Ishikawa (cell line): ENCODE measurements around the gene IFNL3.

Experiments used
- CEBPB ChIP-seq: IDR thresholded peaks from 2 replicates; pipeline ENCODE4 v1.6.1; 2012
- CREB1 ChIP-seq: IDR thresholded peaks from 2 replicates; pipeline ENCODE4 v1.6.1; 2012; ENCODE audit warnings: low read depth
- EGR1 ChIP-seq: IDR thresholded peaks from 2 replicates; pipeline ENCODE4 v1.6.1; 2012
- EP300 ChIP-seq: IDR thresholded peaks from 2 replicates; pipeline ENCODE4 v1.6.1; 2012; ENCODE audit warnings: borderline replicate concordance
- FOXM1 ChIP-seq: IDR thresholded peaks from 2 replicates; pipeline ENCODE4 v1.6.1; 2012; ENCODE audit warnings: low read depth, borderline replicate concordance
- MAX ChIP-seq: IDR thresholded peaks from 2 replicates; pipeline ENCODE4 v1.6.1; 2012
- TAF1 ChIP-seq: IDR thresholded peaks from 2 replicates; pipeline ENCODE4 v1.6.1; 2012; ENCODE audit warnings: low read depth, mild to moderate bottlenecking
- YY1 ChIP-seq: IDR thresholded peaks from 2 replicates; pipeline ENCODE4 v1.6.1; 2012; ENCODE audit warnings: low read depth
- TF ChIP-seq, protein P1 (sequence below): IDR thresholded peaks from 2 replicates; pipeline ENCODE4 v1.6.1; 2012; ENCODE audit warnings: low read depth, mild to moderate bottlenecking

DNA sequence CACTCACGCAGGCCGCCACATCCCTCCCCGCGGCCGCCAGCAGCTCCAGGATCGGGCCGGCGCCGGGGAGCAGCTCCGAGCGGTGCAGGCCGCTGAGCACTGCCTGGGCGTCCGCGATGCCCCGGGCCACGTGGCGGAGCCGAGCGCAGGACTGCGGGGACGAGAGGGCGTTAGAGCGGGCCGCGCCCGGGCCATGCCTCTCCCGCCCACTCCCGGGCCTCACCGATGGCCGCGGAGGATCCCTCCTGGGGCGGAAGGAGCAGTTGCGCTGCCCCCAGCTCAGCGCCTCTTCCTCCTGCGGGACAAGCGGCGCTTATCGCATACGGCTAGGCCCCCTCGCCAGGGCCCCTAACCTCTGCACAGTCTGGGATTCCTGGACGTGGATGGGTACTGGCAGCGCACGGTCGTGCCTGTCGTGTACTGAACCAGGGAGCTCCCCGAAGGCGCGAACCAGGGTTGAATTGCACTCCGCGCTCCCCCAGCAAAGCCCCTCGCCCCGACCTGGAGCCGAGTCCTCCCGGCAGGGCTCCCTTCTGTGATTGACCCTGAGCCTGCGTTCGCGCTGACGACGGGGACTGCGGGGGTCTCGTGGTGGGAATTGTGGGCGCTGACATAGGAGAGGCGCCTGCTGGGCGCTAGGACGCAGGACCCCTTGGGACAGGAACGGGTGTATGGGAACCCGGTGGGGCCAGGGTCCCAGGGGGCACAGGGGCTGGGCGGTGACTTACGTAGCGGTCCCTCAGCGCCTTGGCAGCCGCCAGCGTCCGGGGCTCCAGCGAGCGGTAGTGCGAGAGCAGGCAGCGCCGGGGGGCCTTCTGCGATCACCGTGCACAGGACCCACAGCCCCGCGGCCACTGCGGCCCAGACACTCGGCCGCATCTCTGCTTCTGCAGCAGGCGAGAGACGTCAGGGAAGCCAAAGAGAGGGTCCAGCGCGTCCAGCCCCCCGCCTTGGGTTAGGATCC is 3.2 kb upstream of the IFNL3 start:
- TF ChIP-seq CEBPB (no peak), TAF1 (no peak), MAX (no peak), CREB1 (no peak), EP300 (no peak), EGR1 (no peak), YY1 (no peak), FOXM1 (no peak)
- TF ChIP-seq, protein P1, sequence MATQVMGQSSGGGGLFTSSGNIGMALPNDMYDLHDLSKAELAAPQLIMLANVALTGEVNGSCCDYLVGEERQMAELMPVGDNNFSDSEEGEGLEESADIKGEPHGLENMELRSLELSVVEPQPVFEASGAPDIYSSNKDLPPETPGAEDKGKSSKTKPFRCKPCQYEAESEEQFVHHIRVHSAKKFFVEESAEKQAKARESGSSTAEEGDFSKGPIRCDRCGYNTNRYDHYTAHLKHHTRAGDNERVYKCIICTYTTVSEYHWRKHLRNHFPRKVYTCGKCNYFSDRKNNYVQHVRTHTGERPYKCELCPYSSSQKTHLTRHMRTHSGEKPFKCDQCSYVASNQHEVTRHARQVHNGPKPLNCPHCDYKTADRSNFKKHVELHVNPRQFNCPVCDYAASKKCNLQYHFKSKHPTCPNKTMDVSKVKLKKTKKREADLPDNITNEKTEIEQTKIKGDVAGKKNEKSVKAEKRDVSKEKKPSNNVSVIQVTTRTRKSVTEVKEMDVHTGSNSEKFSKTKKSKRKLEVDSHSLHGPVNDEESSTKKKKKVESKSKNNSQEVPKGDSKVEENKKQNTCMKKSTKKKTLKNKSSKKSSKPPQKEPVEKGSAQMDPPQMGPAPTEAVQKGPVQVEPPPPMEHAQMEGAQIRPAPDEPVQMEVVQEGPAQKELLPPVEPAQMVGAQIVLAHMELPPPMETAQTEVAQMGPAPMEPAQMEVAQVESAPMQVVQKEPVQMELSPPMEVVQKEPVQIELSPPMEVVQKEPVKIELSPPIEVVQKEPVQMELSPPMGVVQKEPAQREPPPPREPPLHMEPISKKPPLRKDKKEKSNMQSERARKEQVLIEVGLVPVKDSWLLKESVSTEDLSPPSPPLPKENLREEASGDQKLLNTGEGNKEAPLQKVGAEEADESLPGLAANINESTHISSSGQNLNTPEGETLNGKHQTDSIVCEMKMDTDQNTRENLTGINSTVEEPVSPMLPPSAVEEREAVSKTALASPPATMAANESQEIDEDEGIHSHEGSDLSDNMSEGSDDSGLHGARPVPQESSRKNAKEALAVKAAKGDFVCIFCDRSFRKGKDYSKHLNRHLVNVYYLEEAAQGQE, result no peak
